GM19438 (cell line): ENCODE data around the gene ADCYAP1.
"Not testable (repeated sequence)": the region's sequence is repeated elsewhere in the genome, so short reads cannot be mapped to it uniquely, and the experiment has no call there.

Experiments used
- ATAC-seq: cut with Tn5 transposase; IDR thresholded peaks from one replicate; pipeline ENCODE4 v1.9.1; 2021; ENCODE audit warnings: low read depth; ENCODE audit not compliant: unreplicated experiment

ADCYAP1 gene

DNA sequence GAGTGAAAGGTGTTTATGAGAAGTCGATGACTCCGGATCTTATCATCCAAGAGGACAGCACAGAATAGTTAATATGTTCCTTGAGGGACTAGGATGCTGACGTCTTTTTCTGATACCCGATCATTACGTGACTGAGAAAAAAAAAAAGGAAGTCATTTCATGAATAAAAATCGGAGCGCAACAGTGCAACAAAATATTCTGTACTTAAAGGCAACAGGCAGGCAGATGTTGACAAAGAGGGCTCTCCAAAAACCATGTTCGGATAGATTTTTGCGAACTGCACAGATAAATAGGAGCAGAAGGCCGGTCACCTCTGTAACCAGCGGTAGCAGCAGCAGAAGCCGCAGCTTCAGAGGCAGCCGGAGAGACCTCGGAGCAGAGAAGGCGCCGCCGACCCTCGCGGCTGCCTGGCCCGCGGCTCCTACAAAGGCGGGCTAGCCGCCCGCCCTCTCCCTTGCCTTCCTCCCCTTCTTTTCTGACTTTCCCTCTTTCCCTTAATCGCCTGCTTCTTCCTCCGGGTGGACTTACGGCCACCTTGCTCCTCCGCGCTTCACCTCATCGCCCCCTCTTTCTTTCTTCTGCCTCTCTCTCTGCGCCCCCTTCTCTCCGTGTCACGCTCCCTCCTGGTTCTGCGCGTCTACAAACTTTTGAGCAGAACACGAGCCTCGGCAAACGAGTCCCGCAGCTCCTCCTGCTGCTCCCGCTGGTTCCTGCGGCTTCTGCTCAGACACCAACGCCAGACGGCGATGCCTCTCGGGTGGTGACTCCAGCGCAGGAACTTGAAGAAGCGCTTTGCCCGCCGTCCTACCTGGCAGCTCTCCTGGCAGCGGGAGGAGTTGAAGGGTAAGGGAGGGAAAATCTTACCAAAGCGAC lies at the start of gene ADCYAP1:
Gene ADCYAP1 (plus strand): TSS at position 654 of the 873 bp plus-strand sequence. CDS start 516 bp downstream, outside the sequence.
- no peak for ATAC-seq

DNA sequence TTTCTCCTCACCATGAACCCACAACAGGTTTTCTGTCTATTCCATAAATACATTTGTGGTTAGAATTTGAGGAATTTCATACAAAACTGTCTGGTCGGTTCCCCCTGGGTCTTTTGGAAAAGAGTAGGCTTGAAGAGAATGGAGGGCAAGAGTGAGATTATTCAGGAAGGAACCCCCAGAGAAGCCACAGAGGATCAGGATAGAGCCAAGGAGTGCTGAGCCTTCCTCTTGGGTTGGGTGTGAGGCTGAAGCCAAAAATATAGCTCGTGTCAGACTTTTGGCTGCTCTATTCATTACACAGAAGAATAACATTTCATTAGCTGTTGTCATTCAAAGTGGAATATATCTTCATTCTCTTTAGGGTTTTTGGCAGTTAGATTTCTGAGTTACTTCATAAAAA lies 46.7 kb upstream of the ADCYAP1 start:
- ATAC-seq = no peak

DNA sequence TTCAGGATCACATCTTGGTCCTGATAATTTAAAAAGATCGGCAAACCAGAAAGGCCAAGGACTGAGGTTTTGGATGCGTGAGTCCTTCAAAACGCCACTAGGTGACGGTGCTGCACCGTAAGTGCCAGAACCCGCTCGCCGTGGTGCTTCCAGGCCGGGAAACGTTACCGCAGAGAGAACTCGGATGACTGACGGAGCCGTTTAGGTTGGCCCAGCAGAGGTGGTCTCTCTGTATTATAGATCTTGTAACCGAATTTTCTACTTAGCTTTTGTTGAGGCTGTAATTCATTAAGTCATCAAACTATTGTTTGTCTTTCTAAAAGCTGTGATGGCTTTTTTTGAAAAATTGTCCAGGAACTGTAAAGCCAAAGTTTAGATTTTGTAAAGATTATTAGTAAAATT lies 39.8 kb upstream of the ADCYAP1 start:
- ATAC-seq = no peak

DNA sequence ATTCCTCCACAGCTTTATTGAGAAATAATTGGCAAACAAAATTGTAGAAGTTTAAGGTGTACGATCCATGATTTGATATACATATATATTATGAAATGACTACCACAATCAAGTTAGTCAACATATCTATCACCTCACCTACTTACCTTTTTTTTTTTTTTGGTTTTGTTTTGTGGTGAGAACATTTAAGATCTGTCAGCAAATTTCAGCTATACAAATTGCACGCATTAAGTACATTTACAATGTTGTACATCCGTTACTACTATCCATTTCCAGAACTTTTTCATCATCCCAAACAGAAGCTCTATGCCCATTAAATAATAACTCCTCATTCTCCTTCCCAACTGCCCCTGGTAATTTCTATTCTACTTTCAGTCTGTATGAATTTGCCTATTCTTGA lies 37.4 kb upstream of the ADCYAP1 start:
- ATAC-seq = no peak

DNA sequence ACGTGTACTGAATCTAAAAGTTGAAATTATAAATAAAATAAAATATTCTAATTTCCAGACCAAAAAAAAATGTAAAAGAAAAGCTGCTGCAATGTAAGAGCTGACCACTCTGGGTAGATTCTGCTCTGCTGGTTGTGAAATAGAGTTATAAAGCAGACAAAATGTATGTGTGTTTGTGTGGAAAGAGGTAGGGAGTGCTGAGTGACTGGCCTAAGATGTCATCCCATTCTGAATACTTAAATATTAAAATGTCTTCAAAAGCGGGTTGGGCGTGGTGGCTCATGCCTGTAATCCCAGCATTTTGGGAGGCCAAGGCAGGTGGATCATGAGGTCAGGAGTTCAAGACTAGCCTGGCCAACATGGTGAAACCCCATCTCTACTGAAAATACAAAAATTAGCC lies 31.2 kb upstream of the ADCYAP1 start:
- ATAC-seq = not testable (repeated sequence)

DNA sequence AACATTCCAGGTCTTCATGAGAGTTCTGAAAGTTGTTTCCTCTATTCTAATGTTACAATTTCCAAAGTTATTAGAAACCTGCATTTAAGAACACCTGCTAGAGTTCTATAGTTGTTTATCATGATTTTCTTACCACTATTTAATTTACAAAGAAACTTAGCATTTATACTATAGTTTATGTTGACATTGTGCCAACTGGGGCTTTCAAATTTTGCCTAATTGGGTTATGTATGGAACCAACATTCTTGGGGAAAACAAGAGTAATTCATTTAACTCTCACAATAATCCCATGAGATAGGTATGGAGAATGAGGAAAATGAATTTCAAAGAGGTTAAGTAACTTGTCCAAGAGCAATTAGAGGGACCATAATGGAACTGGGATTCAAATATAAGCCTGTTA lies 28.8 kb upstream of the ADCYAP1 start:
- ATAC-seq = no peak

DNA sequence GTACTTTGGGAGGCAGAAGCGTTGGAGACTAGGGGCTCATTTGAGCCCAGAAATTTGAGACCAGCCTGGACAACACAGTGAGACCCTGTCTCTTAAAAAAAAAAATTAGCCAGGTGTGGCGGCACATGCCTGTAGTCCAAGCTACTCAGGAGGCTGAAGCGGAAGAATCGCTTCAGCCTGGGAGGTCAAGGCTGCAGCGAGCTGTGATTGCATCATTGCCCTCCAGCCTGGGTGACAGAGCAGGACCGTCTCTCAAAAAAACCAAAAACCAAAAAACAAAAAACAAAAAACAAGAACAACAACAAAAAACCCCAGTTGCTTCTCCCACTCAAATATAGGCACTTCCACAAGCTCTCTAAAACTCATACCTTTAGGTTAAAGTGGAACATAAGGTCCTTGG lies 27.4 kb upstream of the ADCYAP1 start:
- no peak for ATAC-seq

DNA sequence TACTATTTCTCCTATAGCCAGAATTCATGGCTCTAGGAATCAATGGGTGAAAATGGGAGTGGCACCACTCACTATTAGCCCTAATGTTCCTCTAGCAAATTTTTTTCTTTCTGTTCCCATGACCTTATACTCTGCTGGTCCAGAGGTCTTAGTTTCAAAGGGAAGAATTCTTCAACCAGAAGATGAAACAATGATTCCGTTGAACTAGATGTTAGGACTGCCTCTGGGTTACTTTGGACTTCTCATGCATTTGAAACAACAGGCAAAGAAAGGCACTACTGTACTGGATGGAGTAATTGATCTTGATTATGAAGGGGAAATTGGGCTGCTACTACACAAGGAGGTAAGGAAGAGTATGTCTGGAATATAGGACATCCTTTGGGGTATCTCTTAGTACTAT lies 18.6 kb upstream of the ADCYAP1 start:
- no peak for ATAC-seq

DNA sequence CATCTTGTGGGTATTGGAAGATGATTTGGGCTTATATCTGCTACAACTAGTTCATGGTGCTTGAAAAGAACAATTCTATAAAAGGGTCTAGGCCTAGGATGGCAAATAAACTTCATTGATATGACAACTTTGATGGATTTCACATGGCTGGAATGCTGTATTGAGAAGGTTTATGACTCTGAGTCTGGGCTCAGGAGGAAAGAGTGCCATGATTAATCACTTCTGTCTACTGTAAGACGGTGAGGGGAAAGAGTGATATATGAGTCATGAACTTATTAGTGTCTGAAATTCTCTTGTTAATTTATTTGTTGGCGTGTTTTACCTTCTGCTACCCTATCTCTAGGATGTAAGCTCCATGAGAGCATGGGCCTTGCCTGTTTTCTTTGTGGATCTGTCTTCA lies 17.0 kb upstream of the ADCYAP1 start:
- no peak for ATAC-seq

DNA sequence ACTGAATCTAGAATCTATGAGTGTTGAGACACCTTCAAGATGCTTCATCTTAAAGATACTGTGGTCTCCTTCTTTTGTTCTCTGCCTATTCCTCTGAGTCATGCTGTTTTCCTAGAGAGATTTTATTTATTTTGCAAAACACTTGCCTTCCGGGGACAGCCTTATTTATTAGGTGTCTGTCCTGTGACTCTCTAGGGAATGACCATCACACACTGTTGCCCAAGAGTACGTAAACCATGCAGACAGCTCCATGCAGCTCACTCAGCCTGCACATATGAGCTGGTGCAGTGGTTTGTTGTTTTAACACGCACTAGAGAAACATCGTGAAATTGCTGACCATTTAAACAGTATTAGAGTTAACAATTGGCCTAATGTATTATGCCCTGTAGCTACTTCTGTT lies 12.4 kb upstream of the ADCYAP1 start:
- no peak for ATAC-seq

DNA sequence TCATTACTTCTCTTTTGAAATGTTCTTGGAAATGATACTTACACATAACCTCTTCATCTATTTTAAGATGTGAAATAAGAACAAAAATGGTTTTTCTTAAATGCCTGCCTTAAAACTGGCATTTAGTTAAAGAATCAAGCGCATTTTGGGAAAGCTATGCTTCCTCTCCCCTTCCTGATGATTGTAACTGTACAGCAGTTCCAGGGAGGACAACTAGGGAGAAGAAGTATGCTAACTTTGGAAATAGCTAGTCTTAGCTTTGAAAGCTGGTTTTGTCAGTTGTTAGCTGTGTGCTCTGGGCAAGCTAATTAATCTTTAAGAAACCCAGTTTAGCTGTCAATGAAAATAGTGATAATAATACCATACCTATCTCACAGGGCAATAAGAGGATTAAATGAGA lies 8.4 kb upstream of the ADCYAP1 start:
- no peak for ATAC-seq

DNA sequence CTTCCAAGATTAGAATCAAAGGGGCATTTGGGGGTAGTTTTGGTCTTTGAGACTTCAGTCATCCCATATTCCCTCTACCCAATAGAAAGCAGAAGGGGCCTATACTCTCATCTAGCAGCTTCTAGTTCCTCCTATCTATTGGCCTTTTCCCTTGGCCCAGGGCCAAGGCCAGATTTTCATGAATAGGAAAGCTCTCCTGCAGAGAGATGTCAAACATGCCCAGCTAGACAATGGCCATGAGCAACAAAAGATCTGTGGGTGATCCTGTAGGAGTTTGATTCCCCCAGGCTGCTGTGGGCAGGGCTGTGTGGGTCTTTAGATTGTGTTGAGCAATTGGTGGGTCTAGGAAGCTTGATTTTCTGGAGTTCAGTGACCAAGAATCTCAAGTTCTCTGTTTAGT lies 2.9 kb upstream of the ADCYAP1 start:
- no peak for ATAC-seq

DNA sequence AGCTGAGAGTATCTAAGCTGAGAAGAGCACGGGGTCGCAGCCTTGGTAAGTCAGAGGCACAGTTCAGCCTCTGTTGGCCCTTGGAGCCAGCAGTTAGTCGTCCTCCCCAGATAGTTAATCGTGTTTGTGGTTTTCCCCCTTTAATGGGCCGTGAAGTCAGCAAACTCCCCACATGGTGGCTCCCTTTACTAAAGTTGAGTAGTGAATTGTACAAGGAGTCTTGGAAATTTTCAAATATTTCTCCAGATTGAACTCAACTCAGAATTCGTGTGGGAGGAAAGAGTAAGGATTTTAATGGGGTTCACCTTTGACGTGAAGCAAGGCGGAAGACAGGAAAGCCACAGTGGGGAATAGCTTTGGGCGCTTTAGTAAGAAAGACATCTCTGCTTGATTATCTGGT lies 2.4 kb upstream of the ADCYAP1 start:
- no peak for ATAC-seq

DNA sequence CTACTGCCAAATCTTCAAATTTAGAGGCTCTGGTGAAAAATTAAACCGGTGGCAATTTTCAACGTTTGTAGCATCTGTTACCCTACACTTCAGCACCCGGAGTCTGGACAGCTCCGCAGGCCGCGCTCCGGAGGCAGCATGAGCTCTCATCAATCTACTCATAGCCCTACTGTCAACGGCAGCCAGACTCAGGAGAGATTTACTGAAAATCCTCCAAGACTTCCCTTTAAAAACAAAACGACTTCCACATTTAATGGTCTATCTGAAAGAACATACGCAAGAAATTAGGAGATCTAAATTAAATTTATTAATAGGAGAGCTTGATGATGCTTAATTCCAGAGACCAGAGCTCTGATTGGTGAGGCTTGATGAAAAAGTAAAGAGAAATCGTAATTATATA lies 970 bp upstream of the ADCYAP1 start:
- no peak for ATAC-seq

DNA sequence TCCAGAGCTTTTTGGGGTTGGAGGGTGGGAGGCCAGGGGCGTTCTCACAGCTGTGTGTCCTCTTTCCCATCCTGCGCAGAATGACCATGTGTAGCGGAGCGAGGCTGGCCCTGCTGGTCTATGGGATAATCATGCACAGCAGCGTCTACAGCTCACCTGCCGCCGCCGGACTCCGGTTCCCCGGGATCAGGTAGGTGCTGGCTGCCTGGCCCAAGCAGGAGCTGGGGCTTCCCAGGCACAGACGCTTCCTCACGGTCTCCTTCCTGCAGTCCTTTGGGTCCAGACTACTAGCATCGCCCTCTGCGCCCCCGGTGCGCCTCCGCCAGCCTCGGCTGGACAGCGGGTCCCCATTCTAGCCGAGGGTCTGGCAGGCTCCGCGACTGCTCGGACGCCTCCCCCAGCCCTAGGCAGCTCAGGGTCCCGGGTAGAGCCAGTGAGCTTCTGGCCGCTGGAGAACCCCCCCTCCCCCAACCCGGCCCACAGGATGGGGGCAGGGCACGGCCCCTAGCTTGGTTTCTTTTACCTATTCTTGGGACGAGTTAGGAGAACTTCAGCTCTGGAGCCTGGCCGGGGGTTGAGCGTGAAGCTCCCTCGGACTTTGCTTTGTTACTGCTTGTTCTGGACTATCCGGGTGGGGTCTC lies 756 bp downstream of the ADCYAP1 start:
- ATAC-seq = no peak

DNA sequence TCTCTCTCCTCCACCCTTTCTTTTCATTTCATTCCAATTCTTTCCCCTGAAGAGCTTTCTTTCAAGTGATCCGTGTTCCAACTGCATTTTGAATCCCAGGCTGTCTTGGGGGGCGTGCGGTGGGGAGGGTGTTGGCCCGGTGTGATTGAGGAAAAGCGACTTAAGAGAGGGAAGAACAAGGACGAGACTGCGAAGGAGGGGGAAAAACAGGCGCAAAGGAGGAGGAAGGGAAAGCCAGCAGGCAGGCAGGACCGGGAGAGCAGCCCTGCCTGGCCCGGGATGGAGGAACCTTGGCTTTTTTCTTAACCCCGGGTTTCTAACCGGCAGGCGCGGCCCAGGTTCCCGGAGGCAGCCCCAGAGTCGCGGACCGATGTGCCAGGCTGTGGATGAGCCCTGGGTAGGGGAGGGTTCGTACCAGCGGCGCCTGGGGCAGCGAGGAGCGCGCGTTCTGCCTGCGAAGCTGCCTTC lies 1.3 kb downstream of the ADCYAP1 start:
- no peak for ATAC-seq

DNA sequence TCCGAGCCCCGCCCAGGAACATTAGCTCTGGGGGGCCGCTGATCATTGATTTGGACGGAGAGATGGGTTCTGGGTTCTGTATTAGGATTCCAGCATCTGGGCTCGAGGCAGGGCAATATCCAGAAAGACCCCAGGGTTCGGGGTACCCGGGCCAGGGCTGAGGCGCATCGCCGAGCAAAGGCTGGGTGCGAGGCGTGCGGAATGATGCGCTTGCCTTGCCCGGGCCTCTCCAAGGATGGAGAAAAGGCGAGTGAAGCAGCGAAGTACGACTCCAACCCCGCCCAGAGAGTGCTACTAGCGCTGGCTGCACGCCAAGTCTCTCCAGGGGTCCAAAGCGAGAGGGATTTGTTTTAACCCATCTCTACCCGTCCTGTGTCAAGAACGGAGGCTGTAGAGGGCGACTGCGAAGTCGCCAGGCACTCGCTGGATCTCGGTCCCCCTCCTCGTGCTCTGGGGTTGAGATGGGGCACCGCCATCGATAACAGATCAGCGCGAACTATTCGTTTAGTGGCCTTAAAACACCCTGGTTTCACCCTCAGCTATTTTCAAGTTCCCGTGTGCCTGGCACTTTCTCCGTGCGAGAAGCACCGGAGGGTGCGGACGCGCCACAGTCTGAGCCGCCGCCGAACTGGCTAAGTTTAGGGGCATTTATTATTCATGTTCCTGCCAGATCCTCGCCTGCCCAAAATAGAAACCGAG lies 1.9 kb downstream of the ADCYAP1 start:
- no peak for ATAC-seq

DNA sequence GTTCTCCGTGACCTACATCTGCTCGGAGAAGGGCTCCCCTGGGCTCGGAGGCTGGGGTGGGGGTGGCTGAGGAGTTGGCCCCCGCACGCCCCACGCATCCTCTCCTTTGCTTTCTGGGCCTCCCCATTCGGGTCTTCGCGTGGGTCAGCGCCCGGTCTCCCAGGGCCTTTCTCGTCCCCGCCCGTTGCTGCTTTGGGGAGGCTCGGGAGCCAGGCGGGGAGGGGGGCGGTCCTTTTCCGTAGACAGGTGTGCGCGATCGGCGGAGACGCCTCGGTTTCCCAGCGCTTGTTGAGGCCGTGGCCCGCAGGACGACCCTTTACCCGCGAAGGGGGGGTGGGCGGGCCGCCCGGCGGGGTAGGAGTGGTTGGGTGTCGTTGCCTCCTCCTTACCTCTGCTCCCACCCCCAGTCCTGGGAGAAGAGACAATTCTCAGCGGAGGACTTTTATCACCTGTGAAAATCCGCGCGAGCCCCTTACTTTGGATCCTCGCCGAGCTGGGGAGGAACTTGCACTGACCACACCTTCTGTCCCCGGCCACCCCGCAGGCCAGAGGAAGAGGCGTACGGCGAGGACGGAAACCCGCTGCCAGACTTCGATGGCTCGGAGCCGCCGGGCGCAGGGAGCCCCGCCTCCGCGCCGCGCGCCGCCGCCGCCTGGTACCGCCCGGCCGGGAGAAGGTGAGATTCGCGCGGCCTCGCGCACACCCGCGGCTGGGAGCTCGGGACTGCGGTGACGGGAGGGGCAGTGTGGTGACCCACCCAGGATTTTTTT lies 2.6 kb downstream of the ADCYAP1 start:
- ATAC-seq = no peak

DNA sequence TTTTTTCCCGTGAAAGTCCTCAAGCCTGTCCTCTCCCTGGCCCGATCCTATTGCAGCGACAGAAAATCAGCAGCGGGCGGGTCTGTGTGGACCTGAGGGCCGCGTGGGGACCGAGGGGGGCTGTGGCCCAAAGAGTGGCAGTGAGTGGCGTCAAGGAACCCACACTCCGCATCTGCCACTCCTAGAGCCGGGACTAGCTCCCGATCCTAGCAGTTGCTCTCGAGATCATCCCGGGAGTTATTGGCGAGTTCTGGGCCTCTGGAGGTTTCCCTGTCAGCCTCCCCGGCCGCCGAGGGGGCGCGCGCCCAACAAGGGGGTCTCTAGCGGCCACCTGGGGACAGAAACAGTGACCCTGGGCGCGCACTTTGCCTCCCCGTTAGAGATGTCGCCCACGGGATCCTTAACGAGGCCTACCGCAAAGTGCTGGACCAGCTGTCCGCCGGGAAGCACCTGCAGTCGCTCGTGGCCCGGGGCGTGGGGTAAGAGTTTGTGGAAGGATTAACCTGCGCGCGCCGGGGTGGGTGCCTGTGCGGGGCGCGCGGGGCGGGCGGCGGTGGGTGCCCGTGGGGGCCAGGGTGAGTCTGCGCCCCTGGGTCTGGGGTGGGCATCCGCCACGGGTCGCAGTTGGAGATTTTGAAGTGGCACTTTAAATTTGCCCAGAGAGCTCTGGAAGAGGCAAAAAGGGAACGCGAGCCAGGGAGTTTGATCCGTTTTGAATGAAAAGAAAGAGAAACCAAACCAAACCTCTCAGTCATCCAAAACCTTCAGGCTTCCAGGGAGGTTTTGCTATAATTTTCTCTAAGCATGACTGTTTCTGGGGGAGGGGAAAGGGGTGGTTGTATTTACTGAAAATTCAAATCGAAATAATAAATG lies 3.5 kb downstream of the ADCYAP1 start:
- ATAC-seq = no peak
